SU-DHL-6 (cell line): Measurements from ENCODE around the gene PRAMEF5.
"Not testable (repeated sequence)": the region's sequence is repeated elsewhere in the genome, so short reads cannot be mapped to it uniquely, and the experiment has no call there.

Experiments
- H2AFZ ChIP-seq: fragments of 200-600 bp; sonication (generic); 2 replicates; pipeline ENCODE4 v1.6.1; 2014; ENCODE audit warnings: low read depth, mild to moderate bottlenecking, moderate library complexity, mixed read lengths, antibody characterized with exemption, low read length; ENCODE audit not compliant: severe bottlenecking
- H3F3A ChIP-seq: fragments of 200-600 bp; shearing (Covaris generic); 2 replicates; pipeline ENCODE4 v1.6.0; 2016; ENCODE audit warnings: antibody characterized with exemption, mild to moderate bottlenecking; ENCODE audit not compliant: insufficient read depth
- H3K27ac ChIP-seq: fragments of 200-600 bp; sonication (generic); 2 replicates; pipeline ENCODE4 v1.5.1; 2016; ENCODE audit warnings: low read depth, mild to moderate bottlenecking, low read length, moderate library complexity, mixed read lengths
- H3K27me3 ChIP-seq: fragments of 200-600 bp; sonication (generic), shearing (Covaris generic); 2 replicates; pipeline ENCODE4 v1.6.0; 2014; ENCODE audit warnings: mild to moderate bottlenecking, low read length
- H3K36me3 ChIP-seq: fragments of 200-600 bp; sonication (generic); 2 replicates; pipeline ENCODE4 v1.6.1; 2014; ENCODE audit warnings: mild to moderate bottlenecking, low read length, mixed read lengths
- H3K4me2 ChIP-seq: fragments of 300-600, 200-600 bp; shearing (Covaris generic), sonication (generic); 2 replicates; pipeline ENCODE4 v1.6.0; 2014; ENCODE audit warnings: low read length, low read depth, mild to moderate bottlenecking; ENCODE audit not compliant: poor library complexity, severe bottlenecking
- H3K4me3 ChIP-seq: fragments of 200-600 bp; sonication (generic); 2 replicates; pipeline ENCODE4 v1.5.1; 2014; ENCODE audit warnings: antibody characterized with exemption, low read length, mild to moderate bottlenecking, mixed read lengths; ENCODE audit not compliant: insufficient read depth, poor library complexity, severe bottlenecking
- H3K79me2 ChIP-seq: fragments of 200-600 bp; sonication (generic); 2 replicates; pipeline ENCODE4 v1.6.1; 2014; ENCODE audit warnings: mild to moderate bottlenecking, low read length, moderate library complexity; ENCODE audit not compliant: insufficient read depth
- H3K9ac ChIP-seq: fragments of 200-600 bp; sonication (generic); 2 replicates; pipeline ENCODE4 v1.7.0; 2014; ENCODE audit warnings: mild to moderate bottlenecking, low read length
- H3K9me2 ChIP-seq: fragments of 200-600 bp; sonication (generic); replicated peaks from 2 replicates; pipeline ENCODE4 v1.6.1; 2014; ENCODE audit warnings: low read length; ENCODE audit not compliant: insufficient read depth
- H3K9me3 ChIP-seq: fragments of 200-600 bp; sonication (generic); 2 replicates; pipeline ENCODE4 v1.6.1; 2014; ENCODE audit warnings: low read length, mixed read lengths; ENCODE audit not compliant: insufficient read depth
- H4K20me1 ChIP-seq: fragments of 200-600 bp; sonication (generic); 2 replicates; pipeline ENCODE4 v1.6.1; 2014; ENCODE audit warnings: low read depth, mild to moderate bottlenecking, antibody characterized with exemption, low read length, moderate library complexity, mixed read lengths

Gene PRAMEF5

DNA sequence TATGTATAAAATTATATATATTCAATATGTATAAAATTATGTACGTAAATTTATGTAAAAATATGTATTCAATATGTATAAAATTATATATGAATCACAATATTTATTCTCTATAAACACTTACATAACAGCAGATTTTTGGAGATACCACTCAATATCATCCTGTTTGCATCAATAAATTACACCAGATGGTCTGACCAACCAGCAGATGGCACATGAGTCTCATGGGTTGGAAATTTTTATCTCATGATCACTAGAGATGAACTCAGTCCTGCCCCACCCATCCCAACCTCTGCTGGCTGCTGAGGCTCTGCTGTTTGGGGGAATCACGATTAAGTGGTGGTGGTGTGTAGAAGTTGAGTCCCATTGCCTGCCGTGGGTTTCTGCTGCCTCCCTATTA, 25.6 kb downstream of the PRAMEF5 start:
- H3K9ac ChIP-seq, H2AFZ ChIP-seq, H3K79me2 ChIP-seq, H3K9me2 ChIP-seq, H3K27me3 ChIP-seq, H3K4me3 ChIP-seq, H3K36me3 ChIP-seq, H3F3A ChIP-seq, H4K20me1 ChIP-seq, H3K27ac ChIP-seq, H3K9me3 ChIP-seq, H3K4me2 ChIP-seq: not testable (repeated sequence)

GRCh38 chr1:13285037-13285436, 31.0 kb downstream of the PRAMEF5 start, which contains the start of gene PRAMEF8:
PRAMEF8 (minus strand) TSS chr1:13285137; CDS start chr1:13284091, 1,046 bp downstream.
- H2AFZ ChIP-seq, H3K9me3 ChIP-seq, H4K20me1 ChIP-seq, H3K4me2 ChIP-seq, H3K9me2 ChIP-seq, H3F3A ChIP-seq, H3K27me3 ChIP-seq, H3K4me3 ChIP-seq, H3K27ac ChIP-seq, H3K9ac ChIP-seq, H3K79me2 ChIP-seq, H3K36me3 ChIP-seq: not testable (repeated sequence)

GRCh38 chr1:13289030-13289429, 35.0 kb downstream of the PRAMEF5 start:
- H3K27ac ChIP-seq, H4K20me1 ChIP-seq, H3K9me3 ChIP-seq, H3F3A ChIP-seq, H3K79me2 ChIP-seq, H3K4me2 ChIP-seq, H3K9me2 ChIP-seq, H3K36me3 ChIP-seq, H2AFZ ChIP-seq, H3K27me3 ChIP-seq, H3K4me3 ChIP-seq, H3K9ac ChIP-seq: not testable (repeated sequence)

- not testable (repeated sequence) for H3K27me3 ChIP-seq, H3K27ac ChIP-seq, H2AFZ ChIP-seq, H3K4me2 ChIP-seq, H3K9me2 ChIP-seq, H3K79me2 ChIP-seq, H3K9ac ChIP-seq, H3K4me3 ChIP-seq, H3F3A ChIP-seq, H4K20me1 ChIP-seq, H3K36me3 ChIP-seq, H3K9me3 ChIP-seq
These were observed 43.4 kb downstream of the PRAMEF5 start for GRCh38 chr1:13297216-13297931.

DNA sequence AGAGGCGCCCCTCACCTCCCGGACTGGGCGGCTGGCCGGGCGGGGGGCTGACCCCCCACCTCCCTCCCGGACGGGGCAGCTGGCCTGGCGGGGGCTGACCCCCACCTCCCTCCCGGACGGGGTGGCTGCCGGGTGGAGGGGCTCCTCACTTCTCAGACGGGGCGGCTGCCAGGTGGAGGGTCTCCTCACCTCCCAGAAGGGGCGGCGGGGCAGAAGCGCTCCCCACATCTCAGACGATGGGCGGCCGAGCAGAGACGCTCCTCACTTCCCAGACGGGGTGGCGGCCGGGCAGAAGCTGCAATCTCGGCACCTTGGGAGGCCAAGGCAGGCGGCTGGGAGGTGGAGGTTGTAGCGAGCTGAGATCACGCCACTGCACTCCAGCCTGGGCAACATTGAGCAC, 44.7 kb downstream of the PRAMEF5 start:
- H3K9ac ChIP-seq, H3K36me3 ChIP-seq, H3F3A ChIP-seq, H3K9me3 ChIP-seq, H3K4me2 ChIP-seq, H3K27ac ChIP-seq, H3K79me2 ChIP-seq, H3K9me2 ChIP-seq, H3K27me3 ChIP-seq, H4K20me1 ChIP-seq, H2AFZ ChIP-seq, H3K4me3 ChIP-seq: not testable (repeated sequence)

GRCh38 chr1:13302197-13302596, 48.2 kb downstream of the PRAMEF5 start:
- not testable (repeated sequence) for H3K27ac ChIP-seq, H3K27me3 ChIP-seq

DNA sequence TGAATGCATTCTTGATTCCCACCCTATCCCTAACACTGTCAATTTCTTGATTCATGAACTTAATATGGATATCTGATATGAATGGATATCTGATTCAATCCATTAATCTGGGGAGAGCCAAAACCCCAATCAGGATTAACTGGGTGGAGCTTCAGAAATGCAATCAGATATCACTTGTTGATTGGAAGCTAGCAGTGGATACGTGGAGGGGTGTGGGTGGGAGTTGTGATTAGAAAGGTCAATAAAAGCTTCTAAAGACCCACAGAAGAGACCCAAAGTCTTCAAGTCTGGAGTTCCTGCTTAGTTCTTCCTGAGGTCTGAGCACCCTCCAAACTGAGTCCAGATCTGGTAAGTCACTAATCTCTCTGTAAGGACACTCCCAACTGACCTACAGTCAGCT, 49.2 kb downstream of the PRAMEF5 start, which contains the start of gene PRAMEF33:
Gene PRAMEF33, plus strand, starts transcription at position 301 of the 400 bp plus-strand sequence. CDS start 2,416 bp downstream, outside the sequence.
- H3K9me3 ChIP-seq, H3K4me2 ChIP-seq, H3K79me2 ChIP-seq, H3K9ac ChIP-seq, H3F3A ChIP-seq, H3K4me3 ChIP-seq, H3K27me3 ChIP-seq, H3K9me2 ChIP-seq, H2AFZ ChIP-seq, H4K20me1 ChIP-seq, H3K27ac ChIP-seq, H3K36me3 ChIP-seq: not testable (repeated sequence)

More at GRCh38 chr1:13302197-13302596, 48.2 kb downstream of the PRAMEF5 start:
- H3K9ac ChIP-seq, H3K79me2 ChIP-seq, H3K36me3 ChIP-seq, H3K4me2 ChIP-seq, H3K9me2 ChIP-seq, H3K4me3 ChIP-seq, H4K20me1 ChIP-seq, H3K9me3 ChIP-seq, H3F3A ChIP-seq, H2AFZ ChIP-seq: not testable (repeated sequence)
